Aorta (tissue), 5 donors: Measurements from ENCODE around the gene ZC3H4. TPM values are rescaled to one million over a fixed set of nuclear protein-coding genes. Genes with fewer than 3 reads are reported as not detected.

ENCODE experiments used
- ATAC-seq: fragments of 200-7000 bp; cut with Tn5 transposase; one replicate; pipeline ENCODE4 v1.9.1; 2022; ENCODE audit warnings: moderate library complexity; ENCODE audit not compliant: low FRiP score
- DNase-seq, 2 donors: peaks; one replicate each; pipeline ENCODE4 v3.0.0-alpha.2; 2020
- H3K27ac ChIP-seq, 2 donors: one replicate each; pipeline ENCODE4 v1.5.1; 2013; ENCODE audit warnings: low read length in 2 of 2, mild to moderate bottlenecking in 2 of 2, moderate library complexity in 2 of 2, control low read depth in 1 of 2, inconsistent platforms in 1 of 2, low read depth in 1 of 2
- H3K27me3 ChIP-seq, 2 donors: one replicate each; pipeline ENCODE4 v1.6.1; 2013; ENCODE audit warnings: control low read depth in 1 of 2, low read length in 1 of 2, mild to moderate bottlenecking in 1 of 2, moderate library complexity in 1 of 2; ENCODE audit not compliant: insufficient read depth in 2 of 2, control insufficient read depth in 1 of 2
- H3K36me3 ChIP-seq, 2 donors: one replicate each; pipeline ENCODE4 v1.6.1; 2013; ENCODE audit warnings: control low read depth in 1 of 2, low read length in 1 of 2, mild to moderate bottlenecking in 1 of 2; ENCODE audit not compliant: insufficient read depth in 2 of 2, control insufficient read depth in 1 of 2
- H3K4me1 ChIP-seq, 2 donors: one replicate each; pipeline ENCODE4 v1.6.1; 2013; ENCODE audit warnings: low read length in 2 of 2, control low read depth in 1 of 2, mild to moderate bottlenecking in 1 of 2, moderate library complexity in 1 of 2; ENCODE audit not compliant: insufficient read depth in 2 of 2, control insufficient read depth in 1 of 2
- H3K4me3 ChIP-seq, 2 donors: one replicate each; pipeline ENCODE4 v1.5.1; 2013; ENCODE audit warnings: low read length in 2 of 2, control low read depth in 1 of 2, mild to moderate bottlenecking in 1 of 2
- H3K9me3 ChIP-seq: one replicate; pipeline ENCODE4 v1.6.1; 2013; ENCODE audit warnings: mild to moderate bottlenecking, low read length; ENCODE audit not compliant: control insufficient read depth
- WGBS, 2 donors: extraction: QIAGEN DNeasy Blood & Tissue Kit; methylation state at CpG; one replicate each; pipeline ENCODE4 v1.1.7; 2013; 5-methylcytosine and 5-hydroxymethylcytosine counted together
- intact Hi-C, 2 donors: fragments of 100-400 bp; cut with DNase I; formaldehyde crosslinking; loops; one replicate each; pipeline versions ENCODE4 v1.14.2 to v1.15.0; 2022
- long read RNA-seq, 2 donors: library from polyadenylated mRNA; unstranded; transcript quantifications; one replicate each; pipeline ENCODE4 v2.0.0, GENCODE V29; 2020 to 2021
- polyA plus RNA-seq, 2 donors: library from polyadenylated mRNA; stranded (reverse); fragments of 200-250 nt; gene quantifications; one replicate each; pipeline ENCODE4 v1.2.3, GENCODE V29; 2013
- total RNA-seq, 2 donors: library from RNA; stranded (reverse); fragmentation: NEBNext Ultra II Directional; extraction: Animal tissue kit (Norgen Biotek cat#: 25700); gene quantifications; one replicate each; pipeline ENCODE4 v1.2.1, GENCODE V29; 2021
- donor health status: healthy with polysubstance abuse.
- donor health status: Bipolar disorder and iron deficiency.
- donor health status: DM: no; HTN: no; CAD: no.
- donor health status: DM: no; HTN: no; CAD: no.
- donor health status: DM: yes; HTN: yes; CAD: no.

The ZC3H4 gene
- 10 to 100 TPM; 33.9 to 34.6 TPM for total RNA-seq
- 10 to 100 TPM in 1 of 2 donors, 1 to 10 TPM in 1; 5.7 to 10.4 TPM for polyA plus RNA-seq
- long read RNA-seq, donor 1, partial matches to known transcripts, result 0 of 62 reads
- long read RNA-seq, donor 1, other reads (novel, unspliced or antisense), result 62 of 62 reads
- long read RNA-seq, donor 2, partial matches to known transcripts, result 2 of 18 reads
- long read RNA-seq, donor 2, other reads (novel, unspliced or antisense), result 16 of 18 reads

GRCh38 chr19:47112997-47113849, at the start of gene ZC3H4:
ZC3H4 (minus strand) TSS chr19:47113776; CDS start chr19:47112584, 1,192 bp downstream.
- peak within 1 kb of the TSS; percentile 86 to 97 for H3K4me3 ChIP-seq
- no peaks in the 10 kb centered on the region for H3K4me1 ChIP-seq
- intact Hi-C loops, result loop anchor here (5.0 to 10.0 kb wide), 2 partner anchors 36 to 258 kb away; partner anchors contain the start of gene AP2S1 (in 1 of the 2)
- H3K36me3 ChIP-seq, result no peaks in the 10 kb centered on the region
- ATAC-seq (peak; percentile 99), DNase-seq (peak; percentile 99)
- 0% methylated on average over 58 to 59 of the region's 59 CpGs for WGBS, 2 donors
- no peaks in the 10 kb centered on the region for H3K27me3 ChIP-seq
- no peaks in the 10 kb centered on the region for H3K9me3 ChIP-seq
- peak within 1 kb of the TSS; percentile 99 to 100 for H3K27ac ChIP-seq

- ATAC-seq, result no peak
- no peaks in the 10 kb centered on the region for H3K9me3 ChIP-seq
- WGBS, 2 donors, result 74% methylated on average over 3 of the region's 3 CpGs
- no peaks in the 10 kb centered on the region for H3K27me3 ChIP-seq
- H3K4me1 ChIP-seq, result peaks cover 0 to 3% of the 10 kb centered on the region in 2 donors
- intact Hi-C loops, result no loop called here
- no peak overlapping the region for H3K27ac ChIP-seq
- peaks cover 0 to 2% of the 10 kb centered on the region in 2 donors for H3K36me3 ChIP-seq
- no peak overlapping the region for H3K4me3 ChIP-seq
- DNase-seq, result no peak
These were observed 48.4 kb upstream of the ZC3H4 start for GRCh38 chr19:47161876-47162489.

GRCh38 chr19:47158879-47159503, 45.4 kb upstream of the ZC3H4 start:
- 68 to 78% methylated on average over 7 of the region's 7 CpGs for WGBS, 2 donors
- Histone ChIP-seq H3K36me3 (peaks cover 0 to 3% of the 10 kb centered on the region in 2 donors), H3K4me3 (no peak overlapping the region), H3K27me3 (no peaks in the 10 kb centered on the region), H3K27ac (peak overlapping the region; percentile 71 to 90), H3K9me3 (no peaks in the 10 kb centered on the region), H3K4me1 (peaks cover 0 to 3% of the 10 kb centered on the region in 2 donors)
- ATAC-seq, result no peak
- intact Hi-C loops, result loop anchor here in 1 of 2 donors (2.0 to 5.0 kb wide), 2 partner anchors 48 to 66 kb away; no protein-coding TSS in a partner anchor
- DNase-seq, result no peak

GRCh38 chr19:47158367-47158791, 44.8 kb upstream of the ZC3H4 start:
- Histone ChIP-seq H3K36me3 (peaks cover 0 to 3% of the 10 kb centered on the region in 2 donors), H3K4me1 (peaks cover 0 to 3% of the 10 kb centered on the region in 2 donors), H3K4me3 (no peak overlapping the region), H3K9me3 (no peaks in the 10 kb centered on the region), H3K27ac (peak overlapping the region; percentile 71 to 90), H3K27me3 (no peaks in the 10 kb centered on the region)
- DNase-seq (no peak), ATAC-seq (peak; percentile 19)
- intact Hi-C loops, result loop anchor here in 1 of 2 donors (2.0 to 5.0 kb wide), 2 partner anchors 49 to 66 kb away; no protein-coding TSS in a partner anchor
- WGBS, 2 donors, result 20 to 24% methylated on average over 8 of the region's 8 CpGs

GRCh38 chr19:47157431-47158321, 44.1 kb upstream of the ZC3H4 start:
- DNase-seq (no peak), ATAC-seq (peak; percentile 56)
- H3K27me3 ChIP-seq, result no peaks in the 10 kb centered on the region
- peak overlapping the region; percentile 71 to 90 for H3K27ac ChIP-seq
- no peaks in the 10 kb centered on the region for H3K9me3 ChIP-seq
- H3K4me1 ChIP-seq, result peaks cover 0 to 3% of the 10 kb centered on the region in 2 donors
- peaks cover 0 to 4% of the 10 kb centered on the region in 2 donors for H3K36me3 ChIP-seq
- H3K4me3 ChIP-seq, result no peak overlapping the region
- intact Hi-C loops, result loop anchor here in 1 of 2 donors (2.0 to 5.0 kb wide), 2 partner anchors 50 to 67 kb away; no protein-coding TSS in a partner anchor
- WGBS, 2 donors, result 21 to 25% methylated on average over 10 of the region's 10 CpGs

- DNase-seq, result no peak
- no peak overlapping the region for H3K4me3 ChIP-seq
- H3K9me3 ChIP-seq, result no peaks in the 10 kb centered on the region
- ATAC-seq, result no peak
- H3K27ac ChIP-seq, result peak overlapping the region in 1 of 2 donors; percentile 90
- peaks cover 0 to 6% of the 10 kb centered on the region in 2 donors for H3K36me3 ChIP-seq
- WGBS, 2 donors, result 58 to 67% methylated on average over 7 of the region's 7 CpGs
- H3K27me3 ChIP-seq, result no peaks in the 10 kb centered on the region
- intact Hi-C loops, result loop anchor here in 1 of 2 donors (5.0 kb wide), 1 partner anchor 50 kb away; no protein-coding TSS in a partner anchor
- peaks cover 0 to 3% of the 10 kb centered on the region in 2 donors for H3K4me1 ChIP-seq
These were observed 43.4 kb upstream of the ZC3H4 start for GRCh38 chr19:47156861-47157430.

GRCh38 chr19:47155148-47155547, 41.6 kb upstream of the ZC3H4 start:
- Histone ChIP-seq H3K4me1 (peaks cover 0 to 3% of the 10 kb centered on the region in 2 donors), H3K27me3 (no peaks in the 10 kb centered on the region), H3K27ac (no peak overlapping the region), H3K9me3 (no peaks in the 10 kb centered on the region), H3K4me3 (no peak overlapping the region), H3K36me3 (peaks cover 0 to 10% of the 10 kb centered on the region in 2 donors)
- intact Hi-C loops, result loop anchor here in 1 of 2 donors (5.0 kb wide), 1 partner anchor 52 kb away; no protein-coding TSS in a partner anchor
- no peak for ATAC-seq
- DNase-seq, result no peak
- 70 to 78% methylated on average over 7 of the region's 7 CpGs for WGBS, 2 donors
